CD8-positive, alpha-beta memory T cell (primary cell): Measurements from ENCODE around the gene MAP1B. TPM values are rescaled to one million over a fixed set of nuclear protein-coding genes. Genes with fewer than 3 reads are reported as not detected.
A peak's percentile ranks its signal among the peaks of the same experiment; 100 is the strongest.

Source experiments
- CTCF ChIA-PET: fragments of 350-600 bp; sonication (Branson Sonifier 250); formaldehyde crosslinking; loops from one replicate; lab custom pipeline; 2021; ENCODE audit warnings: antibody characterized with exemption; lab: Charles Lee
- POLR2A ChIA-PET: fragments of 350-600 bp; sonication (Branson Sonifier 250); formaldehyde crosslinking; loops from one replicate; lab custom pipeline; 2021; ENCODE audit warnings: antibody characterized with exemption; lab: Charles Lee
- DNase-seq, 5 donors: peaks; one replicate each; pipeline versions ENCODE4 v3.0.0 to v3.0.0-alpha.2; 2020 to 2022; ENCODE audit warnings: mixed read lengths in 1 of 5
- H3K27ac ChIP-seq: one replicate; pipeline ENCODE4 v1.7.0; 2013; ENCODE audit warnings: low read depth, mild to moderate bottlenecking, low read length, moderate library complexity
- H3K27me3 ChIP-seq: 2 replicates; pipeline ENCODE4 v1.7.0; 2013; ENCODE audit warnings: low read length, mild to moderate bottlenecking; ENCODE audit not compliant: insufficient read depth, poor library complexity, severe bottlenecking
- H3K36me3 ChIP-seq: 2 replicates; pipeline ENCODE4 v1.7.0; 2013; ENCODE audit warnings: mild to moderate bottlenecking, low read length, moderate library complexity; ENCODE audit not compliant: insufficient read depth
- H3K4me1 ChIP-seq: 2 replicates; pipeline ENCODE4 v1.7.0; 2013; ENCODE audit warnings: mild to moderate bottlenecking, low read length, moderate library complexity; ENCODE audit not compliant: insufficient read depth
- H3K4me3 ChIP-seq: 2 replicates; pipeline ENCODE4 v1.7.0; 2013; ENCODE audit warnings: mild to moderate bottlenecking, low read length
- H3K9me3 ChIP-seq: 2 replicates; pipeline ENCODE4 v1.7.0; 2013; ENCODE audit warnings: mild to moderate bottlenecking, low read length
- H3K27ac Mint-ChIP-seq, 8 donors: one replicate each; pipeline ENCODE4 v1.8.0; 2020 to 2021; ENCODE audit warnings: mixed read lengths in 8 of 8, mild to moderate bottlenecking in 6 of 8, inconsistent platforms in 3 of 8, moderate library complexity in 3 of 8
- H3K27me3 Mint-ChIP-seq, 2 donors: one replicate each; pipeline ENCODE4 v1.8.0; 2020 to 2021; ENCODE audit warnings: mixed read lengths in 2 of 2, mild to moderate bottlenecking in 1 of 2, moderate library complexity in 1 of 2
- H3K36me3 Mint-ChIP-seq, 3 donors: one replicate each; pipeline ENCODE4 v1.8.0; 2020 to 2021; ENCODE audit warnings: mixed read lengths in 3 of 3, inconsistent platforms in 1 of 3, mild to moderate bottlenecking in 1 of 3
- H3K4me1 Mint-ChIP-seq, 3 donors: one replicate each; pipeline ENCODE4 v1.8.0; 2020 to 2021; ENCODE audit warnings: mixed read lengths in 3 of 3, inconsistent platforms in 1 of 3, mild to moderate bottlenecking in 1 of 3
- H3K4me3 Mint-ChIP-seq, 7 donors: one replicate each; pipeline ENCODE4 v1.8.0; 2020 to 2021; ENCODE audit warnings: mixed read lengths in 7 of 7, mild to moderate bottlenecking in 6 of 7, moderate library complexity in 4 of 7, inconsistent platforms in 2 of 7
- H3K9me3 Mint-ChIP-seq, 5 donors: one replicate each; pipeline ENCODE4 v1.8.0; 2020 to 2022; ENCODE audit warnings: mixed read lengths in 5 of 5, mild to moderate bottlenecking in 3 of 5, moderate library complexity in 2 of 5, inconsistent platforms in 1 of 5
- polyA plus RNA-seq: library from polyadenylated mRNA; unstranded; fragments of 300-500 nt; fragmentation: Illumina TruSeq; gene quantifications from one replicate; pipeline ENCODE4 v1.2.3, GENCODE V29; 2021
- total RNA-seq, 2 experiments: library from RNA; stranded (reverse); gene quantifications; one replicate each; pipeline ENCODE4 v1.2.3, GENCODE V29; 2021

Gene MAP1B
- total and polyA plus RNA-seq, 3 experiments from 2014 or later: 0.13 to 0.18 (median 0.16) TPM

DNA sequence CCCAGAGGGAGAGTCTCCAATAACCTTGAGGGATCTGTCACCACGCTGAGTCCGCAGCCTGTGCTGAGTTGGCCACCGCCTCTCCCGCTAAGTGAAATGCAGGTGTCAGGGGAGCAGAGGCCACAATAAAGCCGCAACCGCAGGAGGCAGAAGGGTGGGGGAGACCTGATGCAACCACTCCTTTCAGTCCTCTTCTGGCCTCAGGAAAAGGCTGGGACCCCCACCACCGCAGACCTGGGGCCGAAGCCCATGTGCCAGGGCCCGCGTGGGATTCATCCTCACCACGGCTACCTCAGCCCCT, 576 bp downstream of the MAP1B start:
- Histone ChIP-seq H3K4me3 (no peak overlapping the region), H3K9me3 (no peaks in the 10 kb centered on the region), H3K4me1 (no peaks in the 10 kb centered on the region), H3K27ac (no peak overlapping the region), H3K27me3 (peaks cover 4% of the 10 kb centered on the region), H3K36me3 (no peaks in the 10 kb centered on the region)
- Mint-ChIP-seq H3K36me3 (no peaks in the 10 kb centered on the region), H3K27ac (no peak overlapping the region), H3K4me1 (peaks cover 6 to 18% (median 7%) of the 10 kb centered on the region in 3 donors), H3K4me3 (peak overlapping the region in 1 of 7 donors; percentile 17), H3K27me3 (peaks cover 35 to 75% of the 10 kb centered on the region in 2 donors), H3K9me3 (no peaks in the 10 kb centered on the region)
- POLR2A ChIA-PET: no interaction called here
- CTCF ChIA-PET: no interaction called here
- DNase-seq: no peak

DNA sequence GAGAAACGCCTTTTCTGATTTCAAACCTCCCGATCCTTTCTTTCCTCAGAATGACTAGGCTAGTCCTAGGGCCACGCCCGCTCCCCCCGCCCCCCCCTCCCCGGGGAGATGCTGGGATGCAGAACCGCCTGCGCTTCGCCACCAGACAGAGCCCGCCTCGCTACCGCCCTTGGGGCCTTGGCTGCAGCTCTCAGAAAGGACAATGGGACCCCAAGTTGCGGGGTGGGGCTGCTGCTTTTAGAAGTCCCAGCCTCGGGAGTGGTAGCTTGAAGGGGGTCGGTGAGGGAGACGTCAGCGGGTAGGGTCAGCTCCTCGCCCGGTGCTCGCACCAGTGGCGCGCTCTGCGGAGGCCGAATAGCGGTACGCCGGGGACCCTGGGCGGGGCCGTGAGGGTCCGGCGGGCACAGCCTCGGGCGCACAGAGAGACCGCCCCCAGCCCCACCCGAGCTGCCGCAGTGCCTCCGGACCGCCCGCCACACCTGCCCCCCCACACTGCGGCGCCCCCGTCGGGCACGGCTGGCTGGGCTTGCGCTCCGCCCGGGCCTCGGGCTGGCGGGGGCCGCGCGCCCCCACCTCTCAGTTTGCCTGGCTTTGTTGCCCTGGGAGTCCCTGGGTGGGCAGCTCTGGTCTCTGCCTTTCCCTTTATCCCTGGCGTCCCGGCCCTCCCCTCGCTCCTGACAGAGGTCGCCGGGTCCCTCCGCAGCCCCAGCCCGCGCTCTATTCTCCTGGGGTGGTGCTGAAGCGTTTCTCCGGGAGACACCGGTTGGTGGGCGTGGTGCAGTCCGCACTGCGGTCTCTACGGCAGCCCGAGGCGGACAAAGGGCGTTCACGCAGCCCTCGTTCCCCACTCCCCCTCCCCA, 1.2 kb downstream of the MAP1B start:
- DNase-seq: no peak
- CTCF ChIA-PET: no interaction called here
- peak overlapping the region in 6 of 7 donors; percentile 5 to 51 (median 29) for H3K4me3 Mint-ChIP-seq

DNA sequence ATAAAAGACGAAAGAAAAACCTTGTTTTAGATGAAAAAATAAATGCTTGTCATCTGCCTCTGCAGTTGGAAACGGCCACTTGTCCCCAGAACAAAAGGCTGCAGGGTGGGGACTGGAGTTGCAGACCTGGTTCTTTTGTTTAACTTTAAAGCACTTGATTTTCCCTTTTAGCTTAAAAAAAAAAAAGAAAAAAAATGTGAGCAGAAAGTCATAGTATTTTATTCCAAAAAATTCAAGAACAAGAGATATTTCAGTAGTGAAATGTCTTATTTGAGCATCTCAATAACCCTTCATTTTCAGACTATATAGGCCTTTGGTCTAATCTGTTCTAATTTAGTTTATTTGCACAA, 1.8 kb downstream of the MAP1B start:
- POLR2A ChIA-PET: interaction anchor here (0.6 kb wide), 1 partner anchor 199 kb away, joined by 3 read pairs; no protein-coding TSS in a partner anchor
- no peaks in the 10 kb centered on the region for H3K4me1 ChIP-seq
- no peaks in the 10 kb centered on the region for H3K36me3 Mint-ChIP-seq
- H3K36me3 ChIP-seq: no peaks in the 10 kb centered on the region
- H3K9me3 Mint-ChIP-seq: no peaks in the 10 kb centered on the region
- peaks cover 4% of the 10 kb centered on the region for H3K27me3 ChIP-seq
- no peak overlapping the region for H3K27ac ChIP-seq
- CTCF ChIA-PET: no interaction called here
- peaks cover 42 to 71% of the 10 kb centered on the region in 2 donors for H3K27me3 Mint-ChIP-seq
- no peak for DNase-seq
- no peak overlapping the region for H3K4me3 ChIP-seq
- no peaks in the 10 kb centered on the region for H3K9me3 ChIP-seq
- H3K27ac Mint-ChIP-seq: no peak overlapping the region
- peak overlapping the region in 5 of 7 donors; percentile 5 to 51 (median 24) for H3K4me3 Mint-ChIP-seq
- H3K4me1 Mint-ChIP-seq: peaks cover 6 to 18% (median 7%) of the 10 kb centered on the region in 3 donors

More for the DNA sequence above, 1.2 kb downstream of the MAP1B start:
- H3K4me3 ChIP-seq: no peak overlapping the region
- Mint-ChIP-seq H3K9me3 (no peaks in the 10 kb centered on the region), H3K27me3 (peaks cover 36 to 72% of the 10 kb centered on the region in 2 donors), H3K27ac (no peak overlapping the region), H3K36me3 (no peaks in the 10 kb centered on the region), H3K4me1 (peaks cover 6 to 18% (median 7%) of the 10 kb centered on the region in 3 donors)
- no peak overlapping the region for H3K27ac ChIP-seq
- H3K4me1 ChIP-seq: no peaks in the 10 kb centered on the region
- POLR2A ChIA-PET: interaction anchor here (0.6 kb wide), 1 partner anchor 200 kb away, joined by 3 read pairs; no protein-coding TSS in a partner anchor
- peaks cover 4% of the 10 kb centered on the region for H3K27me3 ChIP-seq
- H3K36me3 ChIP-seq: no peaks in the 10 kb centered on the region
- H3K9me3 ChIP-seq: no peaks in the 10 kb centered on the region

DNA sequence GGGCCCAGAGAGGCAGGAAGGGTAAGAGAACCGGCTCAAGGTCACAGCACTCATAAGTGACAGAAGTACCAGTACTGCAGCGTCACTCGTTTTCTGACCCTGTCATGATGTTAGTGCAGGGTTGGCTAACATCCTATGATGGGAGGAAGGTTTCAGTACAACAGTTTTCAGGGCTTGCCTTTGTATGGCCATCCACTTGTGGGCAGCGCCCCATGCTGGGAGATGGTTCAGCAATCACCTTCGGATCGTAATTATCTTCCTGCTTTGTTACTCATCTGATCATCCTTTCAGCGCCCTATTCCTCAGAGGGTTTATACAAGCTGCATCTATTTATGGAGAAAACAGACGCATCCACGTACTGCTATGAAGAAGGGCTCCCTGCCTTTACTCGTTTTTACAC, 2.4 kb downstream of the MAP1B start:
- no peaks in the 10 kb centered on the region for H3K4me1 ChIP-seq
- Mint-ChIP-seq H3K4me3 (no peak overlapping the region), H3K4me1 (peaks cover 6 to 18% (median 7%) of the 10 kb centered on the region in 3 donors), H3K9me3 (no peaks in the 10 kb centered on the region), H3K27me3 (peaks cover 43 to 68% of the 10 kb centered on the region in 2 donors), H3K27ac (no peak overlapping the region), H3K36me3 (no peaks in the 10 kb centered on the region)
- no peak overlapping the region for H3K4me3 ChIP-seq
- no peak for DNase-seq
- H3K27ac ChIP-seq: no peak overlapping the region
- ChIA-PET CTCF (no interaction called here), POLR2A (no interaction called here)
- no peaks in the 10 kb centered on the region for H3K36me3 ChIP-seq
- H3K27me3 ChIP-seq: peaks cover 4% of the 10 kb centered on the region
- no peaks in the 10 kb centered on the region for H3K9me3 ChIP-seq

DNA sequence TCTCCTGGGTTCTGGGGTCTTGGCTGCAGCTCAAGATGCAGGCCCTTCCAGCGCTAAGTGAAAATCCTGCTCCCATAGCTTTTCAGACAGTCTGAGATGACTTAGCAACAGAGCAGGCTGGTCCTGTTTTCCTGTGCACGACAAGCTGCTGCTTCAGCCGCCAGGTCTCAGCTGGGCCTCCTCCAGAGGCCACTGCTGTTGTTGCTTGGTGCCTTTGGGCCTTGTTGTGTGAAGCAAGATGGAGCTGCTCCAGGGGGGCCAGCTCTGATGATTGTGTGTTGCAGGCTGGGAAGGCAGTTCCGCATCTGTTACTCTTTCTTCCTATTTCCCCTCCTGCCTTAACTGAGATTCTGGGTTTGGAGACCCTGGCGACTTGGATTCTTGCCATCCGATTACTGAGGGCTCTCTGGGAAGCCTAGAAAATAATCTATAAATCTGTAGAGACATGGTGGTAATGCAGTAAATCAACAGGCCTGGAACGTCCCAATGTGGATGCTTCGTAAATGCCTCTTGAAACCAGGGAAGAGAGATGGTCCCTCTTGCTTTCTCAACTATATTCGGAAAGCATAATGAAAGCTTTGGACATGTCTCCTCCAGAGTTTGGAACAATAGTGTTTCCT, 3.2 kb downstream of the MAP1B start:
- H3K4me3 Mint-ChIP-seq: peak overlapping the region in 1 of 7 donors; percentile 51
- H3K27ac Mint-ChIP-seq: no peak overlapping the region
- Histone ChIP-seq H3K27me3 (peaks cover 4% of the 10 kb centered on the region), H3K4me1 (no peaks in the 10 kb centered on the region), H3K27ac (no peak overlapping the region), H3K9me3 (no peaks in the 10 kb centered on the region), H3K4me3 (no peak overlapping the region), H3K36me3 (no peaks in the 10 kb centered on the region)
- H3K27me3 Mint-ChIP-seq: peaks cover 43 to 65% of the 10 kb centered on the region in 2 donors
- peaks cover 6 to 18% (median 7%) of the 10 kb centered on the region in 3 donors for H3K4me1 Mint-ChIP-seq
- H3K9me3 Mint-ChIP-seq: no peaks in the 10 kb centered on the region
- POLR2A ChIA-PET: no interaction called here
- H3K36me3 Mint-ChIP-seq: no peaks in the 10 kb centered on the region
- DNase-seq: no peak
- CTCF ChIA-PET: no interaction called here

DNA sequence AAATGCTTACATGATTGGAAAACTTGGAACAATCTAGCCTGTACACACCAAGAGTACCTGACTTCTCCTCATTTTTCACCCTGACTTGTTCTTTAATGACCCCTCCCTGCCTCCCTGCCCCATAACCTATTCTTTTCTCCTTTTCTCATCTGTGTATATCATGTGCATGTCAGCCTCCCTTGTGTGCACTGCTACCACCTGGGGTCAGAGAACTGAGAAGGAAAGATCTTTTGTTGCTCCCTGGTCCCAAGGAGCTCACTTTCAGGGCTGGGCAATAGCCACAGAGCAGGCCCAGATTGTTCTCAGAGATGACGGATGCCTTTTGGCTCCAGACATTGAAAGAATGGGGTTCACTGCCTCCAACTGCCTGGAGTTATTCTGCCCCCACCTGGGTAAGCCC, 5.1 kb downstream of the MAP1B start:
- DNase-seq: no peak
- CTCF ChIA-PET: no interaction called here
- no peak overlapping the region for H3K27ac Mint-ChIP-seq
- Histone ChIP-seq H3K27me3 (no peaks in the 10 kb centered on the region), H3K9me3 (no peaks in the 10 kb centered on the region), H3K27ac (no peak overlapping the region), H3K36me3 (no peaks in the 10 kb centered on the region), H3K4me1 (no peaks in the 10 kb centered on the region), H3K4me3 (no peak overlapping the region)
- H3K27me3 Mint-ChIP-seq: peaks cover 34 to 64% of the 10 kb centered on the region in 2 donors
- peaks cover 0 to 10% (median 5%) of the 10 kb centered on the region in 3 donors for H3K4me1 Mint-ChIP-seq
- no peak overlapping the region for H3K4me3 Mint-ChIP-seq
- H3K36me3 Mint-ChIP-seq: no peaks in the 10 kb centered on the region
- no peaks in the 10 kb centered on the region for H3K9me3 Mint-ChIP-seq
- POLR2A ChIA-PET: no interaction called here

DNA sequence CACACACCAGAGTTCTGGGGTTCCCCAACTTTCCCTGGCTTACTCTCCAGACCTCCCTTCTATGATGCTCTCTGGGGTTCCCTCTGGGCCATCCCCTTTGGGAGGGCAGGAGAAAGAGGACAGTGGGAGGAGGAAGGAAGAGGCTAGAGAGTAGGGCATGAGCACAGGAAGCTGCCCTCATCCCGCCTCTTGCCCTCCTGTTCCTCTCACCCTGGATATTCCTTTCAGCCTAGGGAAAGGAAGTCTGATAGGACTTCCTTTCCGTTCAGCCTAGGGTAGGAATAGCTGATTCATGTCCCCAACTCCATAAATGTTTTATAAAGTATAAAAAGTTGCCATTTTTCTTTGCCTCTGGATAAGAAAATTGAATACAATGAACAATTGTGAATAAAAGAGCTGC, 7.4 kb downstream of the MAP1B start:
- Mint-ChIP-seq H3K4me3 (no peak overlapping the region), H3K4me1 (no peaks in the 10 kb centered on the region), H3K27me3 (peaks cover 25 to 71% of the 10 kb centered on the region in 2 donors), H3K9me3 (peaks cover 0 to 2% (median 0%) of the 10 kb centered on the region in 5 donors), H3K36me3 (no peaks in the 10 kb centered on the region), H3K27ac (no peak overlapping the region)
- DNase-seq: no peak
- H3K27me3 ChIP-seq: no peaks in the 10 kb centered on the region
- no peaks in the 10 kb centered on the region for H3K36me3 ChIP-seq
- no peak overlapping the region for H3K4me3 ChIP-seq
- H3K4me1 ChIP-seq: no peaks in the 10 kb centered on the region
- no peak overlapping the region for H3K27ac ChIP-seq
- H3K9me3 ChIP-seq: no peaks in the 10 kb centered on the region
- ChIA-PET POLR2A (no interaction called here), CTCF (no interaction called here)

DNA sequence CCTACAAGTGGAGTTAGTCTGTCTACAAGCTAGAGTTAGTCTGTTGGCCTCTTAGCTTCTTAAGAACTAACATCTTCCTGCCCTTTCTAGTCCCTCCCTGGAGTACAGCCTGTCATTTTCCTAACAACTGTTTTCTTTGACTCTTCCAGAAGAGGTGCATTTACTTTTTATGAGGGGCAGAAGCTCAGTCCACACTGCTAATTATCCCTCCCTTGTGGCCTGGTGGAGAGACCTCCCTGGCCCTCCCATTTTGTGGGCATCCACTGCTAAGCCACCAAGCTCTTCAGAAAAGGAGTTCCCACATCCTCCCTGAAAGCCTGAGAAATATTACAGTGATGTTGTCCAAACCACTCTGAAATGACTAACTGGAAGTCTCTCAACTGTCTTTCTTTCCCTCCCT, 8.0 kb downstream of the MAP1B start:
- POLR2A ChIA-PET: no interaction called here
- Histone ChIP-seq H3K4me3 (no peak overlapping the region), H3K9me3 (no peaks in the 10 kb centered on the region), H3K27me3 (no peaks in the 10 kb centered on the region), H3K36me3 (no peaks in the 10 kb centered on the region), H3K27ac (no peak overlapping the region), H3K4me1 (no peaks in the 10 kb centered on the region)
- Mint-ChIP-seq H3K9me3 (peaks cover 0 to 2% (median 0%) of the 10 kb centered on the region in 5 donors), H3K4me3 (no peak overlapping the region), H3K27me3 (peaks cover 19 to 67% of the 10 kb centered on the region in 2 donors), H3K4me1 (no peaks in the 10 kb centered on the region), H3K27ac (no peak overlapping the region), H3K36me3 (no peaks in the 10 kb centered on the region)
- DNase-seq: no peak
- CTCF ChIA-PET: no interaction called here
